Ascending aorta (tissue), 2 donors: ENCODE data around the gene ZMIZ1. TPM values are rescaled to one million over a fixed set of nuclear protein-coding genes. Genes with fewer than 3 reads are reported as not detected.

Source experiments
- DNase-seq, 2 donors: peaks; one replicate each; pipeline ENCODE4 v3.0.0-alpha.2; 2019; ENCODE audit warnings: low spot score in 2 of 2
- H3K27ac ChIP-seq, 2 donors: fragments of 200-600 bp; sonication (generic); one replicate each; pipeline ENCODE4 v1.5.1; 2016 to 2017; ENCODE audit warnings: mild to moderate bottlenecking in 1 of 2
- H3K27me3 ChIP-seq: fragments of 200-600 bp; sonication (generic); one replicate; pipeline ENCODE4 v1.5.1; 2017
- H3K36me3 ChIP-seq, 2 donors: fragments of 200-600 bp; sonication (generic); one replicate each; pipeline ENCODE4 v1.5.1; 2016
- H3K4me1 ChIP-seq, 2 donors: fragments of 200-600 bp; sonication (generic); one replicate each; pipeline ENCODE4 v1.5.1; 2016 to 2017; ENCODE audit warnings: mild to moderate bottlenecking in 1 of 2
- H3K4me3 ChIP-seq, 2 donors: fragments of 200-600 bp; sonication (generic); one replicate each; pipeline ENCODE4 v1.5.1; 2016 to 2017; ENCODE audit warnings: mild to moderate bottlenecking in 1 of 2
- H3K9me3 ChIP-seq, 2 donors: fragments of 200-600 bp; sonication (generic); one replicate each; pipeline ENCODE4 v1.5.1; 2016
- intact Hi-C: fragments of 100-400 bp; cut with DNase I; formaldehyde crosslinking; loops from one replicate; pipeline ENCODE4 v1.15.1; 2023
- total RNA-seq: library from RNA; depleted of rRNA; stranded (reverse); fragments of >200 nt; gene quantifications from one replicate; pipeline ENCODE4 v1.1.0, GENCODE V29; 2016
- TF ChIP-seq, protein P1 (sequence below), 3 experiments: fragments of 200-600 bp in 2 of 3; fragments of 450-650 bp in 1 of 3; sonication (generic) in 2 of 3; IDR thresholded peaks; one replicate each; pipeline ENCODE4 v1.5.1; 2016 to 2019; ENCODE audit warnings: antibody characterized with exemption in 3 of 3, mild to moderate bottlenecking in 1 of 3, moderate library complexity in 1 of 3

ZMIZ1 gene
- total RNA-seq, 1 donor from 2014 or later: 96.2 TPM

DNA sequence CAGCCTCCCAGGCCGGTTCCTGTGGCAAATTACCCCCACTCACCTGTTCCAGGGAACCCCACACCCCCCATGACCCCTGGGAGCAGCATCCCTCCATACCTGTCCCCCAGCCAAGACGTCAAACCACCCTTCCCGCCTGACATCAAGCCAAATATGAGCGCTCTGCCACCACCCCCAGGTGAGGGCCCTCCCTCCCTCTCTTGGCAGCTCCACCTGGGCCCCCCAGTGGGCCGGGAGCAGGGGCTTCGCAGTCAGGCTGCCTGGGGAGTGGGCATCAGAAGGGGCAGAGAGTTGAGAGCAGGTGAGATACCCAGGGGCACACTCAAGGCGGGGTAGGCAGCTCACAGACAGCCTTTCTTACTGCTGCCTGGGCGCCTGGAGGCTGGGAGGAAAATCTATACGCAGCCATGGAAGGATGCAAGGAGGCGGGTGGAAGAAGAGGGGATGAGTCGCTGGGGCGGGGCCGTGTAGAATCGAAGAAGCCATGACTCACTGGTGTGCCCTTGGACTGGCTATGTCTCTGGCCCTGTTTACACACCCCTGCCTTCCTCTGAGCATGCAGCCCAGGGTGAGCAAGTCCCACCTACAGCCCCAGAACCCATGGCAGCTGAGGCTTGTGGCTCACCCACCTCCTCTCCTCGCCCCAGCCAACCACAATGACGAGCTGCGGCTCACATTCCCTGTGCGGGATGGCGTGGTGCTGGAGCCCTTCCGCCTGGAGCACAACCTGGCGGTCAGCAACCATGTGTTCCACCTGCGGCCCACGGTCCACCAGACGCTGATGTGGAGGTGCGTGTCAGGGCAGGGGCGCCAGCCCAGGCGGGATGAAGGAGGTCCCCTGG lies 229.9 kb downstream of the ZMIZ1 start:
- no peaks in the 10 kb centered on the region for H3K9me3 ChIP-seq
- TF ChIP-seq, protein P1, sequence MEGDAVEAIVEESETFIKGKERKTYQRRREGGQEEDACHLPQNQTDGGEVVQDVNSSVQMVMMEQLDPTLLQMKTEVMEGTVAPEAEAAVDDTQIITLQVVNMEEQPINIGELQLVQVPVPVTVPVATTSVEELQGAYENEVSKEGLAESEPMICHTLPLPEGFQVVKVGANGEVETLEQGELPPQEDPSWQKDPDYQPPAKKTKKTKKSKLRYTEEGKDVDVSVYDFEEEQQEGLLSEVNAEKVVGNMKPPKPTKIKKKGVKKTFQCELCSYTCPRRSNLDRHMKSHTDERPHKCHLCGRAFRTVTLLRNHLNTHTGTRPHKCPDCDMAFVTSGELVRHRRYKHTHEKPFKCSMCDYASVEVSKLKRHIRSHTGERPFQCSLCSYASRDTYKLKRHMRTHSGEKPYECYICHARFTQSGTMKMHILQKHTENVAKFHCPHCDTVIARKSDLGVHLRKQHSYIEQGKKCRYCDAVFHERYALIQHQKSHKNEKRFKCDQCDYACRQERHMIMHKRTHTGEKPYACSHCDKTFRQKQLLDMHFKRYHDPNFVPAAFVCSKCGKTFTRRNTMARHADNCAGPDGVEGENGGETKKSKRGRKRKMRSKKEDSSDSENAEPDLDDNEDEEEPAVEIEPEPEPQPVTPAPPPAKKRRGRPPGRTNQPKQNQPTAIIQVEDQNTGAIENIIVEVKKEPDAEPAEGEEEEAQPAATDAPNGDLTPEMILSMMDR (IDR thresholded peaks at IDR 0.05): no peak
- peaks cover 75 to 94% of the 10 kb centered on the region in 2 donors for H3K36me3 ChIP-seq
- H3K27me3 ChIP-seq: no peaks in the 10 kb centered on the region
- DNase-seq: peak in 1 of 2 donors; percentile 86
- no peak overlapping the region for H3K4me3 ChIP-seq
- H3K4me1 ChIP-seq: peaks cover 3 to 14% of the 10 kb centered on the region in 2 donors
- intact Hi-C loops: loop anchor here (2.0 kb wide), 1 partner anchor 52 kb away; no protein-coding TSS in a partner anchor
- H3K27ac ChIP-seq: peak overlapping the region; percentile 20 to 70

DNA sequence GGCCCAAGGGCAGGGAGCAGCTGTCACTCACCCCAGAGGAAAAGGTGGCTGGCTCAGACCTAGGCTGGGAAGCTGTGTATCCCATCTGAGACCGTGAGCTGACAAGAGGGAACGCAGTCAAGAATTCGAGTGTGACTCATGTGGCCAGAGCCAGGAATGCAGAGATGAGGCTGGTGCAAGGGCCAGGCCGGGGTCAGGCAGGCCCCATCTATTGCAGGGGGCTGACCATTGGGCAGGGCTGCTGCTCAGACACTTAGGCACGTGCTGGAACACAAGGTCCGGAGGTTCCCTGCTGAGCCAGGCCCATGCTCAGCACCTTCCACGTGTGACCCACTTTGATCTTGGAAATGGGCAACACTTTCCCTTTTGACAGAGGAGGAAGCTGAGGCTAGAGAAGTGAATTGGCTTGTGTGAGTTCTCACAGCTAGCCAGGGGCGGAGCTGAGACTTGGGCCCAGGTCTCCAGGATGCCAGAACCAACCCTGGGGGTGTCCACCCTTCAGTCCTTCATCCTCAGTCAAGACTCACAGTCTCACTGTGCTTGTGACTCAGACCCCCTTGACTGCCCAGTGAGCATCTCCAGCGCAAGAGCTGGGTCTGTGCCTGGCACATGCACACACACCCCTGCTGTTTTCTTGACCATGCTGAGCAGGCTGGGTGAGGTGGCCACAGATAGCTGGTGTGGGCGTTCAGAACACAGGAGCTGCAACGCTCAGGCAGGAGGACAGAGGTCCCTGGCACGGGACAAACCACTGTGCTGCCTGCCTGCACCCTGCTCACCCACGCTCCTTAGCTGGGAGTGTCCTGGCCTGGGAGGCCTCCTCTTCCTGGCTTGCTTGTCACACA lies 230.9 kb downstream of the ZMIZ1 start:
- intact Hi-C loops: loop anchor here (2.0 kb wide), 1 partner anchor 53 kb away; no protein-coding TSS in a partner anchor
- DNase-seq: no peak
- H3K36me3 ChIP-seq: peaks cover 85 to 94% of the 10 kb centered on the region in 2 donors

DNA sequence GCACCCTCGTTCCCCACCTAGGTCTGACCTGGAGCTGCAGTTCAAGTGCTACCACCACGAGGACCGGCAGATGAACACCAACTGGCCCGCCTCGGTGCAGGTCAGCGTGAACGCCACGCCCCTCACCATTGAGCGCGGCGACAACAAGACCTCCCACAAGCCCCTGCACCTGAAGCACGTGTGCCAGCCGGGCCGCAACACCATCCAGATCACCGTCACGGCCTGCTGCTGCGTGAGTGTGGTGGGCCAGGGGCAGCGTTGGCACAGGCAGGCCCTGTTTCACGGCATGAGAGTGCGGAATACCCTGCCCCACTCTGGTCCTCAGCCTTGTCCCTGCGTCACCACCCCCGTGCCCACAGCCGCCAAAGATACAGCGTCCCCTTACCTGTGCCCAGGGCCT lies 231.9 kb downstream of the ZMIZ1 start:
- Histone ChIP-seq H3K36me3 (peaks cover 89 to 95% of the 10 kb centered on the region in 2 donors), H3K27ac (no peak overlapping the region), H3K4me3 (no peak overlapping the region), H3K9me3 (no peaks in the 10 kb centered on the region), H3K4me1 (peaks cover 3 to 14% of the 10 kb centered on the region in 2 donors), H3K27me3 (no peaks in the 10 kb centered on the region)
- intact Hi-C loops: no loop called here
- TF ChIP-seq, protein P1 (IDR thresholded peaks at IDR 0.05): no peak
- DNase-seq: no peak

More for the DNA sequence above, 230.9 kb downstream of the ZMIZ1 start:
- Histone ChIP-seq H3K4me3 (no peak overlapping the region), H3K27me3 (no peaks in the 10 kb centered on the region), H3K27ac (peak overlapping the region; percentile 20 to 70), H3K4me1 (peaks cover 3 to 14% of the 10 kb centered on the region in 2 donors), H3K9me3 (no peaks in the 10 kb centered on the region)
- TF ChIP-seq, protein P1 (IDR thresholded peaks at IDR 0.05): no peak

DNA sequence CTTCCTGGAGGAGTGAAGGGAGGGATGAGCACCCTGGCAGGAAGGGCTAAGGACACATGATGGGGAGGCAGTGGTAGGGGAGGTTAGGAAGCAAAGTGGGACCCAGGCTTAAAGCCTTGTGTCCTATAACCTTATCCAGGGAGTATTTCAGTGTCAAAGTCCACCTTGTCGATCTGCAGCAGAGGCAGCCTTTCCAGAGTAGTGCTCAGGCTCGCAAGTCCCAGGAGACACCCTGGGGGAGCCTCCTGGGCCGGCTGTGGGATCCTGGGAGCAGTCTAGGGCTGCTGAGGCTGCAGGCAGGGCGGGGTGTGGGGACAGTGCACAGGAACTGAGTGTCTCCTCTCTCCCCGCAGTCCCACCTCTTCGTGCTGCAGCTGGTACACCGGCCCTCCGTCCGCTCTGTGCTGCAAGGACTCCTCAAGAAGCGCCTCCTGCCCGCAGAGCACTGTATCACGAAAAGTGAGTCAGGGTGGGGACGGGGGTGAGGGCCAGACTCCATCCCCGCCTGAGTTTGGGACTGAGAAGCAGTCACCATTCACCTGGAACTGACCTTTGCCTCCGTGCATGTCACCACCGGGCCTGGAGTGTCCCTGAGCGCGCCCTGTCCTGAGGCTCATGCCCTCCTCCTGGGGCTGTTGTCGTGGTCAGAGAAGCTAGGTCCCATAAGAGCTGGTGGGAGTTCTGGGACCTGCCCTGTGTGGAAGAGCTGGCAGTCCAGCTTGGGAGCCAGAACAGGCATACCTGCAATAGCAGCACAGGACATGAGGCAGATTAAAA lies 233.2 kb downstream of the ZMIZ1 start:
- no peaks in the 10 kb centered on the region for H3K27me3 ChIP-seq
- peaks cover 87 to 95% of the 10 kb centered on the region in 2 donors for H3K36me3 ChIP-seq
- H3K9me3 ChIP-seq: no peaks in the 10 kb centered on the region
- H3K27ac ChIP-seq: no peak overlapping the region
- H3K4me1 ChIP-seq: peaks cover 3 to 14% of the 10 kb centered on the region in 2 donors
- no peak overlapping the region for H3K4me3 ChIP-seq
- intact Hi-C loops: no loop called here
- no peak for DNase-seq
- TF ChIP-seq, protein P1 (IDR thresholded peaks at IDR 0.05): no peak
